ENCODE measurements around the gene RAD51B.

GRCh38 chr14:68309616-68310015 is 490.0 kb downstream of the RAD51B start:
- TF ChIP-seq YY1 (IDR thresholded peaks at IDR 0.05; ENCODE audit: insufficient read depth, insufficient read length) (no peak), ZNF274 (IDR thresholded peaks at IDR 0.05; ENCODE audit: low read depth, low read length) (no peak)
